ENCODE results near the gene IL4I1.

Gene IL4I1

DNA sequence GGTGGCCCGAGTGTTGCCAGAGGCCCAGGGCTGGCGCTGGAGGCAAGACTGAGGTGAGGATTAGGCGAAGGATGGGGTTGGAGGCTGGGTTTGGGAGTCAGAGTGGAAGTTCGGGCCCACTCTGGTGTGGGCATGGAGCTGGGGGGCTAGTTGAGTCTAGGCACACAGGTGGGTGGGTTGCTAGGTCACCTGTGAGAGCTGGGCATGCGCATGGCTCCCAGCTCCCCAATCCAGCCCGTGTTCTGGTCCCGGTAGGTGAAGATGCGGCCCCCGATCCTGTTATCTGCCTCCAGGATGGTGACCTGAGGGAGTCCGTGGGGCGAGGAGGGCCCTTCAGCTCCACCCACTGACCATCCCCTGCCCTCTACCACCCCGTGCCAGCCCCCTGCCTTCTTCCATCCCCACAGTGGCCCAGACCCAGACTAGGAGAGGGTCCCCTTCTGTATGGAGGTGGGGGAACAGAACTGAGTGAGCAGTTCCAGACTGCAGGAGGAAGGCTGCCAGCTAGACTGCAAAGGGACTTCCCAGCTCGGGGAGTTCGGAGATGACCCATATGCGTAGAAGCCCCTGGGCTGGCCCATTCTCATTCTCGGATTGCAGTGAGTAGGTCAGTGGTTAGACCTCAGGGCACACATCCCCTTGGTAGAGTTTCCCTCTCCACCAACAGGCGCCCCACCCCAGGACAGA is 1.7 kb downstream of the IL4I1 start:
- DNase-seq = no peak

GRCh38 chr19:49894011-49894664 is 2.5 kb downstream of the IL4I1 start:
- no peak for DNase-seq

DNA sequence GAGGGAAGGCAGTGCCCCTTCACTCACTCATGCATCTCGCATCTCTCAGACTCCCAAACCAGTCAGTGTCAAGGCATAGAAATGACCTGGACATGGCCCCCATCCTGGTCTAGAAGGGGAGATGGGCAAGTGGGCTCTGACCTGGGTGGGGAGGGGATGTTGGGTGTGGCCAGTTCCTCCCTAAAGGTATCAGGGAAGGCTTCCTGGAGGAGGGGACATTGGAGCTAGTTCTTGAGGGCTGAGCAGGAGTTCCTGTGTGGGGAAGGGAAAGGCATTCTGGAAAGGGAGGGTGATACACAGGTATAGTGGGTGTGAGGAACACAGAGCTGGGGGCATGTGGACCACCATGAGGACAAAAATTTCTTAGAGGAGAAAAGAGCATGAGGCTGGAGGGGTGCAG is 4.0 kb downstream of the IL4I1 start:
- DNase-seq = no peak

DNA sequence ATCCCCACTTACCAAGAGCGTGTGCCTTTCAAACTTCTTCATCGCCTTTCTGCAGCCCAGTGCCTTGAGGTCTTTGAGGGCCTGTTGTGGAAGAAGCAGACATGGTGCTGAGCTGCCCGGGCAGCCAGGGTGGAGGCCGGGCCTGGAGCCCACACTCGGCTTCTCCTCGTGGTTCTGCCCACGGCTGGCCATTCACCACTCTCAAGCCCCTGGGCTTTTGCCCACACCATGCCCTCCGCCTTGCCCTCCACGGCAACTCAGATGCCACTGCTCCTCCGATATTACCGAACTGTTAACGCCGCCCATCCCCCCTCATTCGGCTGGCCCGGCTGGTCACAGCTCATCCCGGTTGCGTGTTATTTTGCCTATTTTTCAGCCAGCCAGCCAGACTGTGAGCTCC is 5.3 kb downstream of the IL4I1 start:
- no peak for DNase-seq

- DNase-seq = no peak
Observed at GRCh38 chr19:49890349-49891311, 6.1 kb downstream of the IL4I1 start.

DNA sequence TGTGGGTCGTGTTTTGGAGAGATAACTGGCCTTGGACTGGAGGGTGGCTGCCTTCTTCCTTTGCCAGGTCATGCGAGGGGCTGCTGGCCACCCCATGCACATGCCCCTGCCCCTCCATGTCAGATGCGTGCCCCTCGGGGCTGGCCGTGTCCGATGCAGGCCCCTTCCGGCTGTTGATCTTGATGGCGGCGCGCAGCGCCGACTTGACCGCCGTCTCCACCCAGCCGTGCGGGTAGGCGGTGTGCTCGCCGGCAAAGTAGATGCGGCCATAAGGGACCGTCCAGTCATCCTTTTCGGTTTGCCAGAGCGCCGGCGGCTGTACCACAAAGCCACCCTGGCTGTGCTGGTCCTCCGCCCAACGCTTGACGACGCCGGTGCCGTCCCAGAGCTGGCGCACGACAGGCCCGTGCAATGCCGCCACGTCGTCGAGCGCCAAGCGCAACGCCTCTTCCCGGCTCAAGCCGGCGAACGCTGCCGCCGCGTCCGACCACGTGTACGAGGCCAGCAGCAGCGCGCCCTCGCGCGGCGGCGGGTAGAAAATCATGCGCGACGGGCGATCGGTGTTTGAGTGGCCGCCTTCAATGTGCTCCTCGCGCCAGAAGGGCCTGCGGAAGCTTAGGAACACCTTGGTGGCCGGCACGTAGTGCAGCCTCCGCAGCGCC is 6.9 kb downstream of the IL4I1 start:
- DNase-seq = no peak

DNA sequence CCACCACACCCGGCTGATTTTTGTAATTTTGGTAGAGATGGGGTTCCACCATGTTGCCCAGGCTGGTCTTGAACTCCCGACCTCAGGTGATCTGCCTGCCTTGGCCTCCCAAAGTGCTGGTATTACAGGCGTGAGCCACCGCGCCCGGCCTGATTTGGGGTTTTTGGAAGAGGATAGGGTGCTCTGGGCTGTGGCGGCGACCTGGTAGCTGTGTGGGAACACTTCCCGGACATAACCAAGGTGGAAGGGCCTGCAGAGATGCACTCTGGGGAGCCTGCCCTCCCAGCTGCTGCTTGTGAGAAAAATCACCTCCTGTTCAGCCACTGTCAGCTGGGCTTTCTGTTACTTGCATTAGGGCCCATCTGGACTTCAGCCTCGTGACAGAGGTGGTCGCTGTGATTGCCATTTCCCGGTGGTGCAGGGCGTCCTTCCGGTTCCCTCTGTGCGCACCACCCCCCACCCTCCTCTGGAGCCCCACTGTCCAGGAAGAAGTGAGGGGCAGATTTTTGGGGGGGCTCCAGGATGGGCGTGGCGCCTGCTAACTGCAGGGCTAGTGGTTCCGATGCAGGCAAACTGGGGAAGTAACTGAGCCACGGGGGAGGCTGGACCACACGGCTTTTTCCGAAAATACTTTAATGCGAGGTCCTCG is 7.5 kb downstream of the IL4I1 start:
- no peak for DNase-seq

DNA sequence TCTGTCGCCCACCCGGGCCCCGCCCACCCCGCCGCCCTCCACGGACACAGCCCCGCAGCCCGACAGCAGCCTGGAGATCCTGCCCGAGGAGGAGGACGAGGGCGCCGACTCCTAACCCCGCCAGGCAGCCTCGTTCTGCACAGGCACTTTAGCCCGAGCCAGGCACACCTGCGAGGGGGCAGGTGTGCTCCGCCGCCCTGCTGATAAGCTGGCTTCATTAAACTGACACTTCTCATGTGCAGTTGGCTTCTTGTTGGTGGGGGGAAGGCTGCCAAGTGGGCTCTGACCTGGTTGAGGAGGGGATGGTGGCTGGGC is 8.2 kb downstream of the IL4I1 start:
- DNase-seq = no peak

DNA sequence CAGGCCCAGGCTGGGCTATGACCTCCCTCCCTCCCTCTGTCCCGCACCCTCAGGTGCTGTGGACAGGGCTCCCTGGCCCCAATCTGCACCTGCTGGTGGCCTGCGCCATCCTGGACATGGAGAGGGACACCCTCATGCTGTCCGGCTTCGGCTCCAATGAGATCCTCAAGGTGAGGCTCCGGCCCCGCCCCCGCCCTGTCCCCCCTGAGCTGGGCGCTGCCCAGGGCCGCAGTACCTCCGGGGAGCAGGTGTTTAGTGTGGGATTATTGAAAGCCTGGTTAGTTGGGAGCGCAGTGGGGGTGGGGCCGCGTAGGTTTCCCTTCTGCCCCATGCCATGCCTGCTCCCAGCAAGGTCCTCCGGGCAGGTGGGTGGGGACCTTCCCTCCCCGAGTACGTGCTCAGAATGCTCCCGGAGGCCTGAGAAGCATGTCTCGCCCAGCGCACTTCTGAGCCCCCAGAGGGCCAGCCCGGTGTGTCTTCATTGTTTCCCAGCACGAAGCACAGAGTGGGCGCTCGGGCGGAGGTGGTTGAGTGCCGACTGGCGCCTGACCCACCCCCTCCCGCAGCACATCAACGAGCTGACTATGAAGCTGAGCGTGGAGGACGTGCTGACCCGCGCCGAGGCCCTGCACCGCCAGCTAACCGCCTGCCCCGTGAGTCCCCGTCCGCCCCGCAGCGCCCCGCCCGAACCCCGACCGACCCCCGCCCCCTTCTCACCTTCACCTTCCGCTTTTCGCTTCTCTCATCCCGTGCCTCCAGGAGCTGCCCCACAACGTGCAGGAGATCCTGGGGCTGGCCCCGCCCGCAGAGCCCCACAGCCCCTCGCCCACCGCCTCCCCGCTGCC is 8.8 kb downstream of the IL4I1 start:
- no peak for DNase-seq

DNA sequence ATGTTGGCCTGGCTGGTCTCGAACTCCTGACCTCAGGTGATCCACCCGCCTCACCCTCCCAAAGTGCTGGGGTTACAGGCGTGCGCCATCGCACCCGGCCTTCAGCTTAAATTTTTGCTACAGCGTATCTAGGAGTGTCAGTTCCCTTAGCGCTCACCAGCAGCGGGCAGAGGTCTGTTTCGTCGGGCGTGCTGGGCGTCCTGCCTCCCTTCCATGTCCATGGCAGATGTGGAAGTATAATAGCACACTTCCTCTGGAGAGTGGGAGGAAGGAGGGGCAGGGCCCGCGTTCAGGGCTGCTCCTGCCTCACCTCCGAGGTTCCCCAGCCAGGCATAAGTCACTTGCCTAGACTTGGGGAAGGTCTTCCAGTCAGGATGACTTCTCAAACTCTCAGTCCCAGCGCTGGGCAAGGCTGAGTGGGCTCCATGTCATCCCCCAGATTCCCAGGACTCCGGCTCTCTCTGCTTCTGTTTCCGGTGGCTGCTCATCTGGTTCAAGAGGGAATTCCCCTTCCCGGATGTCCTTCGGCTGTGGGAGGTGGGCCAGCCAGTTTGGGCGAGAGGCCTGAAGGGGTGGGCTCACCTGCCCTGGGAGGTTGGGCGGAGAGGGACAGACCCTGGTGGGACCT is 9.5 kb downstream of the IL4I1 start:
- DNase-seq = no peak

GRCh38 chr19:49884760-49885159 is 11.9 kb downstream of the IL4I1 start:
- DNase-seq = no peak

GRCh38 chr19:49884109-49884508 is 12.6 kb downstream of the IL4I1 start:
- no peak for DNase-seq

DNA sequence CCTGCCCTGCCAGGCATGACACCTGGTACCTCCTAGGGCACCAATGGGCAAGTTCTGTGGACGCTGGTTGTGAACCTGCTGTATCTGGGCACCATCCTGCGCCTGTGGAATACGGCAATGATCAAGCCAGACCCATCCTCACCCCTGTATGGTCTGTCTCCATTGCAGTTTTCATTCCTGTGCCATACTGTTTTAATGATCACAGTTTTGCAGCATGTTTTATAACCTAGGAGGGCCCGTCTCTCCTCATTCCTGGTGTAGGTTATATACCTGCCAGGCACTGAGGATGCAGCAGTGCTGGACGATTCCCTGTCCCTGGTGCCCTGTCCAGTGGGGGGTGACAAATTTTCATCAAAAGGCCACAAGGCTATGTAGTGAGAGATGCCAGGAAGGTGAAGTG is 13.6 kb downstream of the IL4I1 start:
- no peak for DNase-seq

DNA sequence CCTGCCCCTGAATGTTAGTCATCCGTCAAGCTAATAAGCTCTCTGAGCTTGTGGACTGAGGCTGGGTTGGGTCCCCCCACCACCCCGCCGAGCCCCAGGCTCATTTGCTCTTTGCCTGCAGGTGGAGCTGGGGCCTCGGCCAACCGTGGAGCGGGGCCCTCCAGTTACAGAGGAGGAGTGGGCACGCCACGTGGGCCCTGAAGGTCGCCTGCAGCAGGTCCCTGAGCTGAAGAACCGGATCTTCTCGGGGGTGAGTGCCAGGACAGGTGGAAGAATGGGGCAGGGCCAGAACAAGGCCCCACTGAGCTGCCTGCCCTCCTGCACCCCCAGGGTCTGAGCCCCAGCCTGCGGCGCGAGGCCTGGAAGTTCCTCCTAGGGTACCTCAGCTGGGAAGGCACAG is 14.0 kb downstream of the IL4I1 start:
- DNase-seq = no peak

DNA sequence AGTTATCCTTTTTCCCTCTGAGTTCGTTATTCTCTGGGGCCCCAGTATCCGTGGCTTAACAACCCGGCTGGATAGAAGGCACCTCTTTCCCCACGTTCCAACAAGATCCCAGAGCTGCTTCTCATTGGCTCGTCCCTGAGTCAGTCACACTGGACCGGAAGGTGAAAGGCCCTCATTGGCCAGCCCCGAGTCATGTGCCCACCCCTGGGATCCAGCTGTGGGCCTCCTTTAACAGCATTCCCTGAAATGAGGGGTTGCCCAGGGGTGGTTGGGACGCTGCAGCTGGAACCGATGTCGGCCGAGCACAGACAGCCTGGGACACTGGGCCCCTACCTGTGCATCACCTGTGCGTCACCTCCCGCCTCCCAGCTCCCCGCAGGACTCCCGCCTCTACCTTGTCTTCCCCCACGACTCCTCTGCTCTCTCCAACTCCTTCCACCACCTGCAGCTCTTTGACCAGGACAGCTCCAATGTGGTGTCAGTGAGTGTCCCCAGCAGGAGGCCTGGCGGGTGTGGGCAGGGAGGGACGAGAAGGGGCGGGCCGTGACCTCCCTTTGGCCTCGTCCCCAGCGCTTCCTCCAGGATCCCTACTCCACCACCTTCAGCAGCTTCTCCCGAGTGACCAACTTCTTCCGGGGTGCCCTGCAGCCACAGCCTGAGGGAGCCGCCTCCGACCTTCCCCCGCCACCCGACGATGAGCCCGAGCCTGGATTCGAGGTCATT is 14.9 kb downstream of the IL4I1 start:
- no peak for DNase-seq

- no peak for DNase-seq
Observed at GRCh38 chr19:49881186-49881585, 15.5 kb downstream of the IL4I1 start.

DNA sequence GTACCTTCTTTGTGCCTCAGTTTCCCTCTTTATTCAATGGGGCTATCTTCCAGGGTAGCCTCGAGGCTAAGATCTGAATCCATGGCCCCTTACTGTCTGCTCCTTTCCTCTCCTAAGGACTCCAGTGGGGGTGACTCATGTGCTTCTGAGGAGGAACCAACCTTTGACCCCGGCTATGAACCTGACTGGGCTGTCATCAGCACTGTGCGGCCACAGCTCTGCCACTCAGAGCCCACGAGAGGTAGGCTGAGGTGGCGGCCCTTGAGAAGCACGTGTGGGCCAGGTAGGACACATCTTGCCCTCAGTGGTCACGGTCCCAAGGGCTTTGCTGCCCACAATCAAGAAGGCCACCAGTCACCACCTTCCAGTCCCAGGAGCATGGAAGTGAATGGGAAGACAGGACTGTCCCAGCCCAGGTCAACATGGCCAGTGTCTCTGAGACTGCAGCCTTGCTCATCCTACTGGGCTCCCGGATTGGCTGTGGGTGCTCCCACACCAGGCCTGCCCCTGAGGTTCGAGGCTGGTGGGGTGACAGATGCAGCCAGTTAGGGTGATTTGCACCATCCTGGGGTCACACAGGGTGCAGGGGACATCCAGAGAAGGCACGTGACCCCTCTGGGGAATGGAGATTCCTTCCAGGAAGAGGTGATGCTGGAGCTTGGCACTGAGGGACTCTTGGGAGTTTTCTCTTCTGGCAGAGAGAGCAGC is 16.4 kb downstream of the IL4I1 start:
- no peak for DNase-seq

- DNase-seq = no peak
Observed at GRCh38 chr19:49879243-49879963, 17.3 kb downstream of the IL4I1 start.

DNA sequence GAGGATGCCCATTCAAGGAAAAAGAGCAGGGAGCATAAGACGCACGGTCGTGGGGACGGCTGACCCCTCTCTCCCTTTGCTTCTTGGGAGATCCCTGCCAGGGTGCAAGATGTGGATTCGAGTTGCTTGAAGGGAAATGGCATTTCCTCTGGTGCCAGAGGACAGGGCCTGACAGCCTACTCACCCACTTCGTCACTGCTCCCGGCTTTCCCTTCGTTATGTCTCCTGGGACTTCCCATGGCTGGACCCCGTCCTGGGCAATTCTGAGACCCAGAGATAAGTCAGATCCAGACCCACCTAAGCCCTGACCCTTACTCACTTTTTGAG is 18.0 kb downstream of the IL4I1 start:
- DNase-seq = no peak

All from T1000 (cell line).